ENCODE data around the gene SLTM.
"Not testable (repeated sequence)": the region's sequence is repeated elsewhere in the genome, so short reads cannot be mapped to it uniquely, and the experiment has no call there.

SLTM gene

GRCh38 chr15:58875343-58875742, 58.1 kb downstream of the SLTM start:
- DNase-seq (ENCODE audit: low spot score), result no peak

DNA sequence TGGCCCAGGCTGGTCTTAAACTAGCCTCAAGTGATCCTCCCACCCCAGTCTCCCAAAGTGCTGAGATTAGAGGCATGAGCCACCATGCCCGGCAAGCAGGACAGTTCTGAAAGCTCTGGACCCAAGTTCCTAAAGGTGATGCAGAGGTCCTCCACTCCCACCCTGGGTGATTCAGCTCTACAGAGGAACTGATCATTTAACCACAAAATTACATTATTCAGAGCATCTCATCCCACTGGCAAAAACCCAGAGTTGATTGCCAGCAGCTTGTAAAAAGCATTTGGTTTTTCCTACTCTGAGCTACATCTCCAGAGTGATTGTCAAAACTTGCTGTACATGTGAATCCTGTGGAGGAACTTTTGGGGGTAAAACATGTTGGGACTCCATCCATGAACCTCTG, 60.2 kb downstream of the SLTM start:
- no peak for DNase-seq (ENCODE audit: low spot score)

GRCh38 chr15:58870451-58870850, 63.0 kb downstream of the SLTM start:
- no peak for DNase-seq (ENCODE audit: low spot score)

- DNase-seq (ENCODE audit: low spot score), result no peak
Observed at GRCh38 chr15:58867926-58868325, 65.6 kb downstream of the SLTM start.

DNA sequence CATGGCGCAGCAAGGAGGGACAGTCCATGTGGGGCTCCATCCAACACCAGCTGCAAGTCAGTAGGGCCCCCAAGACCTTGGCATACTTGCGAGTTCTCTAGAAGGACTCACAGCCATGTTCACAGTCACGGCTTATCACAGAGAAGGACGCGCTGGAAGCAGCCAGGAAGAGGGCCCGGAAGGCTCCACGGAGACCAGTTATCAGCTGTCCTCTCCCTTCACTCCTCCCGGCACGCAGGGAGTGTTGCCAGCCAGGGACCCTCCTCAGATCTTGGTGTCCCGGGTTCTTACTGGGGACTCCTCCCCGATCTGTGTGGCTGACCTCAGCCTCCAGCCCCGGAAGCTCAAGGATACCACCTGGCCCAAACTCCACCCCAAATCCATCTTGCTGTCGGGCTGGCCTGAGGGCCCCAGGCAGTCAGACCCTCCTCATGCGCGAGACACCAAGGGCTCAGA, 68.0 kb downstream of the SLTM start:
- no peak for DNase-seq (ENCODE audit: low spot score)

DNA sequence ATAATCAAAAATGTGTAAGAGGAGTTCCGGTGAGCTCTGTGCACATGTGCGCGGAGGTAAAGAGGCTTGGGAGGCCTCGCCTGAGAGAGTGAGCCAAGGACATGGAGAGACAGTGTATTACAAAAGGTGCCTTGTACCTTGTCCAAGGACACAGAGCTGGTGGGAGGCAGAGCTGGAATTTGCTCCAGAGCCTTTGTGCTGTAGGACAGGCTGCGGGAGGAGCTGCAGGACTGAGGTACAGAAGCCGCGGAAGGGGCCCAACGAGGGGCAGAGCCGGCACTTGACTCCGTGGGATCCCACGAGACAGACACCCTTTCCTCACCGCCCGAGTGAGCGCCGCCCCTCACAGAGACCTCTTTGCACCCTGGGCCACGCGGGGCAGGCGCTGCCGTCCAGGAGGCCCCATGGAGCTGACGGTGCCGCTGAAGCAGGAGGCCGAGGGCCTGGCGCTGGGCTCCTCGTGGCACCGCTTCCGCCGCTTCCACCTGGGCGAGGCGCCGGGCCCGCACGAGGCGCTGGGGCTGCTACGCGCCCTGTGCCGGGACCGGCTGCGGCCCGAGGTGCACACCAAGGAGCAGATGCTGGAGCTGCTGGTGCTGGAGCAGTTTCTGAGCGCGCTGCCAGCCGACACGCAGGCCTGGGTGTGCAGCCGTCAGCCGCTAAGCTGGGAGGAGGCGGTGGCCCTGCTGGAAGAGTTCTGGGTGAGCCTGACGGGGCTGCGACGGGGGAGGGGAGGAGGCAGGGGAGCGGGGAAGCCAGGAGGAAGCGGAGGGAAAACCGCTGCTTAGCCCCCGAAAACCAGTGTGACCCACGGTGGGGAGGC, 68.7 kb downstream of the SLTM start:
- no peak for DNase-seq (ENCODE audit: low spot score)

DNA sequence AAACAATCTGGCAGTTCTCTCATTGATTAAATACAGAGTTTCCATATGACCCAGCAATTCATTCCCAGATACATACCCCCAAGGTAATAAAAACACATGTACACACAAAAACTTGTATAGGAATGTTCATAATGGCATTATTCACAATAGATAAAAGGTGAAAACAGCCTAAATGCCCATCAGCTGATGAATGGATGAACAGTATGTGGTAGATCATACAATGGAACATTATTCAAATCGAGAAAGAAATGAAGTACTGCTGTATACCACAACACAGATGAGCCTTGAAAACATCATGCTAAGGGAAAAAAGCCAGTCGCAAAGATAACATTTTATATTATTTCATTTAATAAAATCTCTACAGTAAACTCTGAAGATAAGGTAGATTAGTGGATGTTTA, 71.2 kb downstream of the SLTM start:
- DNase-seq (ENCODE audit: low spot score), result no peak

GRCh38 chr15:58856621-58857020, 76.9 kb downstream of the SLTM start:
- not testable (repeated sequence) for DNase-seq (ENCODE audit: low spot score)

GRCh38 chr15:58856086-58856485, 77.4 kb downstream of the SLTM start:
- DNase-seq (ENCODE audit: low spot score), result no peak

GRCh38 chr15:58854593-58854992, 78.9 kb downstream of the SLTM start:
- DNase-seq (ENCODE audit: low spot score), result no peak

DNA sequence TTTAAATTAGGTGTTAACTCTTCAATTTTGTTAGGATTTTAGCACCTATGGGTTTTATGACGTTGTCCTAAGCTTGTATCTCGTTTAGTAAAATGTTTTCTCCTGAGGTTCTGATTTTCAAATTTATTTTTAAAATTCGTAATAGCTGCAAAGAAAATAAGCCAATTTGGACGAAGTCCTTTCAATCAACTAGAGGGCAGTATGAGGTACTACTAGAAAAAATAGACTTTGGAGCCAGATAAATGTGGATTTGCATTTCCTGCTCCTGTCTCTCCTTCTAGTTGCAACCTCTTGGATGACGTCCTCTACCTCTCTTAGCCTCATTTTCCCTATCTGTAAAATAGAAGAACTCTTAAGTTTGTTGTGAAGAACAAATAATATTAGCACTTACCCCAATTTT, 81.1 kb downstream of the SLTM start:
- DNase-seq (ENCODE audit: low spot score), result no peak

DNA sequence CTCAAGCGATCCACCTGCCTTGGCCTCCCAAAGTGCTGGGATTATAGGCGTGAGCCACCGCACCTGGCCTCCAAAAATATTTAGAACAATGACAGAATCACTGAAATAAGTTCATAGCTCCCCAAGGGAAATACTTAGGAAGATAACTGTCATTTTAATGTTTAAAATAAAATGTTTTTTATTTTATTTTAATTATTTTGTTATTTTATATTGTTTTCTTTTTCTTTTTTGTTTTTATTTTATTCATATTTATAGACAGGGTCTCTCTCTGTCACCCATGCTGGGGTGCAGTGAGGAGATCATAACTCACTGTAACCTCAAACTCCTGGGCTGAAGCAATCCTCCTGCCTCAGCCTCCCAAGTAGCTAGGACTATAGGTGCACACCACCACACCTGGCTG, 82.3 kb downstream of the SLTM start:
- not testable (repeated sequence) for DNase-seq (ENCODE audit: low spot score)

DNA sequence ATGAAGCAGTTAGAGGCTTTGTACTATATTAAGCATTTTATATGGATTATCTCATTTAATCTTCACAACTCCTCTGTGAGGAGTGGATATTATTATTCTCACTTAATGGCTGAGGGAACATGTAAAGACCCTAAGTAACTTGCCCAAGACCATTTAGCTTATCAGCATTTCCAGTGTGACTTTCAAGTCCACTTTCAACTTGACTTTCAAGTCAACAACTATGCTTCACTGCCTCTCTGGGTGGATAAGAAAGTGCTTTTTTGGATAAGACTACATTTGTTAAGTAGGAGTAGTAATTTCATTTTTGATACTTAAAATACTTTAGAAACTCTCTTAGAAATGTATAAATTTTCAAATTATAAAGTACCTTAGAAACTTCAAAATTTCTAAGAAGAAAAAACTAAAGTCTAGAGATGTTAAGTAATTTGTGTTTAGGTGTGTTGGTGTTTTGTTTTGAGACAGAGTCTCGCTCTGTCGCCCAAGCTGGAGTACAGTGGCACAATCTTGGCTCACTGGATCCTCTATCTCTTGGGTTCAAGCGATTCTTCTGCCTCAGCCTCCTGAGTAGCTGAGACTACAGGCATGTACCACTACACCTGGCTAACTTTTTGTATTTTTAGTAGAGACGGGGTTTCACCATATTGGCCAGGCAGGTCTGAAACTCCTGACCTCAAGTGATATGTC, 90.6 kb downstream of the SLTM start:
- no peak for DNase-seq (ENCODE audit: low spot score)

GRCh38 chr15:58840048-58840447, 93.4 kb downstream of the SLTM start:
- DNase-seq (ENCODE audit: low spot score), result no peak

GRCh38 chr15:58839485-58839884, 94.0 kb downstream of the SLTM start:
- DNase-seq (ENCODE audit: low spot score), result no peak

DNA sequence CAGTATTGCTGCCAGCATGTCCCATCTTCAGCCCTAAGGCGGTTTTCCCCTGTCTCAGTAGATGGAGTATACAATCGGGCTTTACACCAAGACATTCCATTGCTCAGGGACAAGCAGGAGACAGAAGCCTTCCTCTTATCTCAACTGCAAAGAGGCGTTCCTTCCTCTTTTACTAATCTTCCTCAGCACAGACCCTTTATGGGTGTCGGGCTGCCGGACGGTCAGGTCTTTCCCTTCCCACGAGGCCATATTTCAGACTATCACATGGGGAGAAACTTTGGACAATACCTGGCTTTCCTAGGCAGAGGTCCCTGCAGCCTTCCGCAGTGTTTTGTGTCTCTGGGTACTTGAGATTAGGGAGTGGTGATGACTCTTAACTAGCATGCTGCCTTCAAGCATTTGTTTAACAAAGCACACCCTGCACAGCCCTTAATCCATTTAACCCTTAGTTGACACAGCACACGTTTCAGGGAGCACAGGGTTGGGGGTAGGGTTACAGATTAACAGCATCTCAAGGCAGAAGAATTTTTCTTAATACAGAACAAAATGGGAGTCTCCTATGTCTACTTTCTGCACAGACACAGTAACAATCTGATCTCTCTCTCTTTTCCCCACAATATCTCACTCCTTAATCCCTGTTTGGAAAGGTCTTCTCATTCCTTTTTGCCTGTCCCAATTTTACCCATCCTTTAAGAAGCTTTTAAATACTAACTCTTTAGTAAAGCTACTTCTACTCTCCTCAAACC, 99.6 kb downstream of the SLTM start:
- DNase-seq (ENCODE audit: low spot score), result not testable (repeated sequence)

GRCh38 chr15:58830556-58830955, 102.9 kb downstream of the SLTM start:
- peak; percentile 29 for DNase-seq (ENCODE audit: low spot score)
